ENCODE measurements around the gene TTLL3.
"Not testable (repeated sequence)": the region's sequence is repeated elsewhere in the genome, so short reads cannot be mapped to it uniquely, and the experiment has no call there.

TTLL3 gene

DNA sequence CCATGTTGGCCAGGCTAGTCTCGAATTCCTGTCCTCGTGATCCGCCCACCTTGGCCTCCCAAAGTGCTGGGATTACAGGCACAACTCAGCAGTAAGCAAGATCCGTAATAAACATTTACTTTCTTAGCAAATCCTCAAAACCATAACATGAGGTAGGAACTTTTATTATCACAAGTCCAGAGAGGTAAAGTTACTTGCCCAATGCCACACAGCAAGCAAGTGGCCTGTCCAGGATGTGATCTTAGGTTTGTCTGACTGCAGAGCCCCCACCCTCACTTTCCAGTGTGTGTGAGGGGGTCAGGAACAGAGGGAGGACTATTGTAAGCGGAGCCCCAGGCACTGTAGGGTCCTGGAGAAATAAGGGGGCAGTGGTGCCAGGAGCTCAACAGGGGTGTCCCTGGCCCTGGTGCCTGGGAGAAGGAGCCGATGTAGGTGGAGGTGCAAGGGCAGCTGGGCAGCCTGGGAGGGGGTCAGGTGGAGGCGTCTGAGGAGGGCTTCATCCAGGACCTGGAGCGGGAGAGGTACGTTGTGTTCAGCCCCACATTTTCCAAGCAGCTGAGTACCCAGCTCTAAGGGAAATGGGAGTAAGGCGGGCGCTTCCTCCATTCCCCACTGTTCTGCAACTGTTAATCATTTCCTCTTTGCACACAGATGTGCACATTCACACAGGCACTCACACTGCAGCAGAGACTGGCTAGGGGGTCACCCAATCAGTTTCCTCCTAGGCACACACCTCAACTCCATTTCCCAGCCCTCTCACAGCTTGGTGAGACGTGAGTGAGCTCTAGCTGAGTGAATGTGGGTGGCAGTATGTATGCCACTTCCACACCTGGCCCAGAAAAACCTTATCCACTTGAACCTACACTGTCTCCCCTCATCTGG lies 27.9 kb downstream of the TTLL3 start:
- TF ChIP-seq, protein P1, sequence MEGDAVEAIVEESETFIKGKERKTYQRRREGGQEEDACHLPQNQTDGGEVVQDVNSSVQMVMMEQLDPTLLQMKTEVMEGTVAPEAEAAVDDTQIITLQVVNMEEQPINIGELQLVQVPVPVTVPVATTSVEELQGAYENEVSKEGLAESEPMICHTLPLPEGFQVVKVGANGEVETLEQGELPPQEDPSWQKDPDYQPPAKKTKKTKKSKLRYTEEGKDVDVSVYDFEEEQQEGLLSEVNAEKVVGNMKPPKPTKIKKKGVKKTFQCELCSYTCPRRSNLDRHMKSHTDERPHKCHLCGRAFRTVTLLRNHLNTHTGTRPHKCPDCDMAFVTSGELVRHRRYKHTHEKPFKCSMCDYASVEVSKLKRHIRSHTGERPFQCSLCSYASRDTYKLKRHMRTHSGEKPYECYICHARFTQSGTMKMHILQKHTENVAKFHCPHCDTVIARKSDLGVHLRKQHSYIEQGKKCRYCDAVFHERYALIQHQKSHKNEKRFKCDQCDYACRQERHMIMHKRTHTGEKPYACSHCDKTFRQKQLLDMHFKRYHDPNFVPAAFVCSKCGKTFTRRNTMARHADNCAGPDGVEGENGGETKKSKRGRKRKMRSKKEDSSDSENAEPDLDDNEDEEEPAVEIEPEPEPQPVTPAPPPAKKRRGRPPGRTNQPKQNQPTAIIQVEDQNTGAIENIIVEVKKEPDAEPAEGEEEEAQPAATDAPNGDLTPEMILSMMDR (IDR thresholded peaks at IDR 0.05; ENCODE audit: low read length, missing control alignments) = no peak
- no peak overlapping the region for H3K4me3 ChIP-seq (replicated peaks; ENCODE audit: low read depth, low read length)
- peak; percentile 57 for DNase-seq (ENCODE audit: low read depth)

DNA sequence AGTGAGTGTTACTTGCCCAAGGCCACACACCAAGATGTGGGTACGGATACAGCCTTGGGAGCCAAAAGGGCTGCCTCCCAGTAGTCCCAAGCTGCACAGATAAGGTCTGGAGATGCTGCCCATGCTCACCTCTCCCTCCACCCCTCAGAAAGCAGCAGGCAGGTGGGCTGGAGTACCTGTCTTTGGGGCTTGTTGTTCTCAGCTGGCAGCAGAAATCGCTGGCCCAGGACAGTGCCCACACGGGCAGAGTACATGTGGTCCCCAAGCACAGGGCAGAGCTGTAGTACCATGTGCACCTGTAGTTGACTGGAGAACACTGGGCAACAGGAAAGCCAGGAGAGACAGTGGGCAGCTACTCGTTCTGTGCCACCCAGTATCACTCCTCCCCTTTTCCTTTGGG lies 28.8 kb downstream of the TTLL3 start:
- TF ChIP-seq, protein P1 (IDR thresholded peaks at IDR 0.05; ENCODE audit: low read length, missing control alignments) = no peak
- DNase-seq (ENCODE audit: low read depth) = no peak
- H3K4me3 ChIP-seq (replicated peaks; ENCODE audit: low read depth, low read length) = no peak overlapping the region

DNA sequence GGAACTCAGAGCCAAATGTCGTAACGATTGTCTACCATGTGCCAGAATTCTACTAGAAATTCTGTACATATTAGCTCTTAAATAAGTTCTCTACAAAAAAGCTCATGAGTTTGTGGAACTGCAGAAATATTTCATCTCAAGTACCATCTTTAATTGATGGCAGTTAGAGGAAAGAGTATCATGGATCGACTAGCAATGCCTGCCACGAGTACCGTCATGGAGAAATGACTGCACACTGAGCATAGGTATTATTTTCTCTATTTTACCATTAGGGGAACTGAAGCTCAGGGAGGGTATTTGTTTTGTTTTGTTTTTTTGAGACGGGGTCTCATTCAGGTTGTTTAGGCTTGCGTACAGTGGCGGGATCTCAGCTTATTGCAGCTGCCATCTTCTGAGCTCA lies 31.0 kb downstream of the TTLL3 start:
- no peak for DNase-seq (ENCODE audit: low read depth)
- H3K4me3 ChIP-seq (replicated peaks; ENCODE audit: low read depth, low read length) = no peak overlapping the region
- TF ChIP-seq, protein P1 (IDR thresholded peaks at IDR 0.05; ENCODE audit: low read length, missing control alignments) = no peak

DNA sequence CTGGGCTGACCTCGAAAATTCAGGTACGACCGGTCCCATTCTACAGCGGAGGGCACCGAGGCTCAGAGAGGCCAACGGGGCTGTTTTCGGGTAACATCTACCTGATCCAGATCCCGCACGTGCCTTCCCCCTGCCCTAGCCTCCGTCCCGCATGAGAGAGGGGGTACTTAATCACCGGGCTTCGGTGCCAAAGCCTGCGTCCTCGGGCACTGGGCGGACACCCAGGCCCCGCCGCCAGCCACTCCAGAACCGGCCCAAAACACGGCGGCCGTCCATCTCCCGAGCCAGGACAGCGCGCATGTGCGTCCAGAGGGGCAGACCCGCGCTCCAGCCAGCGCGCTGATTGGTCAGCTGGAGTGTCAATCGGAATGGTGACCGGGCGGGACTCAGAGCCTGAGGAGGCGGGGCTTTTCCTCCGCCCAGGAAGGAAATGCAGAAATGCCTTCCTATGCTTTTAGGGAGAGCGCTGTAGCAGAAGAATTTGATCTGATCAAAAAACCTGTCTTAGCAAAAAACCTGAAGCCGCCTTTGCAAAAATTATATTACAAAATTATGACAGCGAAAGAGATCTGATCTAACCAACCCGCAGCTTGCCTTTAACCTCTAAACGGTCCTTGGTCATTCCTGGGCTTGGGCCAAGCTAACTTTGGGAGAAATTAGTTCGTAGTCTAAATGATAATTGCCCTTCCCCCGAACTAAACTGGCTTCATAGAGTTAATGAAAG lies 33.8 kb downstream of the TTLL3 start, which contains the start of gene RPUSD3:
RPUSD3 (minus strand) TSS at position 294 of the 724 bp plus-strand sequence; CDS start at position 276, 18 bp downstream.
- H3K4me3 ChIP-seq (replicated peaks; ENCODE audit: low read depth, low read length) = peak within 1 kb of the TSS; percentile 94
- peak; percentile 97 for DNase-seq (ENCODE audit: low read depth)
- TF ChIP-seq, protein P1 (IDR thresholded peaks at IDR 0.05; ENCODE audit: low read length, missing control alignments) = no peak

DNA sequence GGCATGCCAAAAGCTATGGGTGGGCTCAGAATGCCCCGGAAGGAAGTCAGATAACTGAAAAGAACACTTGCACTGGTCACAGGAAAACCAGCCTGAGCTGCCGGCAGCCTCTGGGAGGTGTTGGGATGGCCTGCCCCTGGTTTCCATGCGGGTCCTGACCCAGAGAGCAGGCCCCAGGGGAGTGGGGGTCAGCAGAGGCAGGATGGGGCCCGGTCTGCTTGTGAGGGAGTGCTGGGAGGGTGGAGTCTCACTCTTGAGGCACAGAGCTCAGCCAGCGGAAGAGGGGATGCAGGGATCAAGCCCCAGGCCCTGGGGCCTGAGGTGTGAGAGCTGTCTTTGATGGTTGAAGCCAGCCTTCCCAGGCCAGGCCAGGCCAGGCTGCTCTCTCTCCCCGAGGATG lies 36.2 kb downstream of the TTLL3 start:
- TF ChIP-seq, protein P1 (IDR thresholded peaks at IDR 0.05; ENCODE audit: low read length, missing control alignments) = no peak
- H3K4me3 ChIP-seq (replicated peaks; ENCODE audit: low read depth, low read length) = no peak overlapping the region
- DNase-seq (ENCODE audit: low read depth) = no peak

DNA sequence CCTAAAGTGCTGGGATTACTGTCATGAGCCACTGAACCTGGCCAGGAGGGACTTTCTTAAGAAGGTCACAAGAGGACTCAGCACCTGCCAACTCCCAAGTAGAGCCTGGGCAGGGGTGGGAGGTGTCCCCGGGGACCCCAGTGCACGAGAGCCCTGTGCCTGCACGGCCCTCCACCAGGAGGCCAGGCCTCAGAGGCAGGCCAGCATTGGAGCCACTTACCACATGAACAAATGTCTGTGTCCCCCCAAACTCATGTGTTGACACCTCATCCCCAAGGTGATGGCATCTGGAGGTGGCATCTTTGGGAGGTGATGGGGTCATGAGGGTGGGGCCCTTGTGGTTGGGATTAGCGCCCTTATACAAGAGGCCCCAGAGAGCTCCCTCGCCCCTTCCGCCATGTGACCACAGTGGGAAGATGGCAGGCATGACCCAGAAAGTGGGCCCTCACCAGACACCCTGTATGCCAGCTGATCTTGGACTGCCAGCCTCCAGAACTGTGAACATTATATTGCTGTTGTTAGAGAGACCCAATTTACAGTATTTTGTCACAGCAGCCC lies 36.9 kb downstream of the TTLL3 start:
- no peak overlapping the region for H3K4me3 ChIP-seq (replicated peaks; ENCODE audit: low read depth, low read length)
- no peak for DNase-seq (ENCODE audit: low read depth)
- TF ChIP-seq, protein P1 (IDR thresholded peaks at IDR 0.05; ENCODE audit: low read length, missing control alignments) = no peak

DNA sequence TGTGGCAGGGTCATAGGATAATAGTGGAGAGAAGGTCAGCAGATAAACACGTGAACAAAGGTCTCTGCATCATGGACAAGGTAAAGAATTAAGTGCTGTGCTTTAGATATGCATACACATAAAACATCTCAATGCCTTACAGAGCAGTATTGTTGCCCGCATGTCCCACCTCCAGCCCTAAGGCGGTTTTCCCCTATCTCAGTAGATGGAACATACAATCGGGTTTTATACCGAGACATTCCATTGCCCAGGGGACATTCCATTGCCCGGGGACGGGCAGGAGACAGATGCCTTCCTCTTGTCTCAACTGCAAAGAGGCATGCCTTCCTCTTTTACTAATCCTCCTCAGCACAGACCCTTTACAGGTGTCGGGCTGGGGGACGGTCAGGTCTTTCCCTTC lies 37.8 kb downstream of the TTLL3 start:
- DNase-seq (ENCODE audit: low read depth); H3K4me3 ChIP-seq (replicated peaks; ENCODE audit: low read depth, low read length): not testable (repeated sequence)
